ENCODE data around the gene TRIM46. TPM values are rescaled to one million over a fixed set of nuclear protein-coding genes. Genes with fewer than 3 reads are reported as not detected.

TRIM46 gene
- polyA plus RNA-seq, 4 donors = 2.7 to 6.4 (median 4.9) TPM

DNA sequence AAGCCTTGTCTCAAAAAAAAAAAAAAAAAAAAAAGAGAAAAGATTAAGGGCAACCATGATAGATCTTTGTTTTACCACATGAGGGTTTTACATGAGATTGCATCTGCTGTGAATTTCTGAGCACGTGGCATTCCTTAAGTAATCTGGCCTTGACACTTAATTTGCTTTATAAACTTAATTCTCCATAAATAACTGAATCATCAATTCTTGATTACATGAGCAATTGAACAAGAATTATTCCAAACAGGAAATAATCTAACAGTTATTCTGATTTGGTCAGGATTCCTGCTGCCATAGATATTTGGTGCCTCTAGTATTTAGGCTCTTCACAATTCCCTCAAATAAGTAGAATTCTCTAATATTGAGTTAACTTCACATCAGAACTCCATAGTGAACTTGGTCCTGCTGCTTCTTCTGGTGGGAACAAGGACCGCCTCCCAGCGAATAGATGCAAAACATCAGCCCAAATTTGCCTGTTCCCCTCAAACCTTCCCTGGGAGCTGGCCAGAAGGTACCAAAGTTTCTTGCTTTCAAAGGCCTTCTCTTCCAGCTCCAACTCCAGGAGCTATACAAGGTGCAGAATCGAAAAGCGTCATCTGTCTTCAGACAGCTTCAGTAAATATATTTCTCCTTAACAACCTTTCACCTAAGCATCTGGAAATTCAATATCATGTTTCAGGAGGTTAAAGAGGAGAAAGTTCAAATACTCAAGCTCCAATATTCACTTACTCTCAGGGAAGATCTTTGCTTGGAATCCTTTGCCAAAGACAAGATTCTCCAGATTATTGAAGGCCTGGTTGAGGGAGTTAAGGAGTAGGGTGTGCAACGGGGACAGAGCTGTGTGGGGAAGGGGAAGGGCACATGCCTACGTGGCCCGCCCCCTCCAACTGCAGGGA, 1.6 kb upstream of the TRIM46 start:
- no peak for DNase-seq (ENCODE audit: low read depth in 4 of 4, low spot score in 2 of 4)

DNA sequence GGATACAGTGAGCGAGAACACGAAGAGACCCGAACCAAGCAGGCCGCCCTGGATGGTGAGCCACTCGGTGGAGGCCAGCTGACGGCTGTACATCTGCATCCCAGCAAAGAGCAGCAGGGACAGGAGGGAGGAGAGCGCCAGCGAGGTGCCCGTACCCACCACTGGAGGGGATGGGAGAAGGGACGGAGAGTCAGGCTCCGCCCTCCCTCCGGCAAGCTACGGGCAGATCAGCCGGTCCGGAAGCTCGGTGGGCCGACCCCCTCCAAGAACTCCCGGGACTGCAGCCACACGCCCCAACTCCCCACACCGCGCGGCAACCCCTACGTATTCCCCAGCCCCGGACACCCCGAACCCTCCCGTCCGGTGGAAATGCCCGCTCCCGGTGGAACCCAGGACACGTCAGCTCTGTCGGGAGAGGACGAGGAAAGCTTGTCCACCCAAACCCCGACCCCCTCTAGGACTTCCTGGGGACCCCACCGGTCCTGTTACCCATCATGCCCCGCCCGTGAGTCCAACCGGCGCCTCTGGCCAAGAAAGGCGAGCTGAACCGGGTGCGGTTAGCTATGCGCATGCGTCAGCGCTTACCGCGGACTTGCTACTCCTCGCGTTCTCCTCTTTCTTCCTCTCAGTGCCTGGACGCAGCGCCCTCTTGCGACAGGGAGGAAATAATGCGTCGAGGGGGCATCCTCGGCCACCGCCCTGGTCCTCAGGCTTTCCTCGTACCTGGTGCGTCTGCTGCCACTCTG, 744 bp upstream of the TRIM46 start, which contains the start of gene KRTCAP2:
TSS of gene KRTCAP2 (minus strand) at position 573 of the 746 bp plus-strand sequence. CDS start at position 493, 80 bp downstream.
- DNase-seq (ENCODE audit: low read depth in 4 of 4, low spot score in 2 of 4) = peak in 2 of 4 donors; percentile 89 to 93

DNA sequence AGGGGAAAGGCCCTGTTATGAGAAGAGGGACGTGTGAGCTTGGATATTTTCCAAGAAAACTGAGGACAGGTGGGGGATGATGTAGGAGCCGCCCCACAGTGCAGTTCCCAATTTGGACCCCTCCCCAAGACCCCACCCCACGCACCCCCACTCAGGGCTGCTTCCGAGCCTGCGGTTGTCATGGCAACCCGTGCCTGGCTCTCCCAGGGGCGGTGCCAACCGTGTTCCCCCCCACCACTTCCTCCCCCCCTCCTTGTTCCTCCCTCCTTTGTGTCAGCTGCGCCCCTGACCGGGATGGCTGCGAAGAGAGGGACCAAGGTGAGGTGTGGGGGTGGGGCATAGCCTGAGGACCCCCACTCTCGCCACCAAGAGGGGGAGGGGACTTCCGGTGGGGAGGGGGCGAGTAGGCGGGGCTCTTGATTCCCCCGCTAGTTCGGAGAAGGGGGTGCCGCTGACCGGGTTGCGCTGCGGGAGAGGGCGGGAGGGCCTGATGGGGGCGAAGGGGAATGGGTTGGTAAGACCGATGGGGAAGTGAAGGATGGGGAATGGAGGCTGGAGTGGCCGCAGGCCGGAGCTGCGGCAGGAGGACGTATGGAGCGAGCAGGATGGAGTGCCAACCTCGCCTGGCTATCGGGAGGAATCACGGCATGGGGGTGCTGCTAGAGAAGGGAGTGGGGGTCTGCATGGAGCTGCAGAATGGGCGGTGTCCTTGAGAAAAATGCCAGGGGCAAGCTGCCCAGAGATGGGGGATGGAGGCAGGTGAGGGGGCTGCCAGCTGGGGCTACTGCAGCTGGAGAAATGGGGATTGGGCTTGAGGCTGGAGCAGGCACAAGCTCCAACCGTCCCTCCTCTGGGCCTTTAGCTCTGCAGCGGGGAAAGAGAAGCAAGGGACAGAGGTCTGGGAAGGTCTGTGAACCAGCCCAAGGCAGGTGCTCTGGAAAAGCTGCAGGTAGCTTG, 953 bp downstream of the TRIM46 start:
- no peak for DNase-seq (ENCODE audit: low read depth in 4 of 4, low spot score in 2 of 4)

DNA sequence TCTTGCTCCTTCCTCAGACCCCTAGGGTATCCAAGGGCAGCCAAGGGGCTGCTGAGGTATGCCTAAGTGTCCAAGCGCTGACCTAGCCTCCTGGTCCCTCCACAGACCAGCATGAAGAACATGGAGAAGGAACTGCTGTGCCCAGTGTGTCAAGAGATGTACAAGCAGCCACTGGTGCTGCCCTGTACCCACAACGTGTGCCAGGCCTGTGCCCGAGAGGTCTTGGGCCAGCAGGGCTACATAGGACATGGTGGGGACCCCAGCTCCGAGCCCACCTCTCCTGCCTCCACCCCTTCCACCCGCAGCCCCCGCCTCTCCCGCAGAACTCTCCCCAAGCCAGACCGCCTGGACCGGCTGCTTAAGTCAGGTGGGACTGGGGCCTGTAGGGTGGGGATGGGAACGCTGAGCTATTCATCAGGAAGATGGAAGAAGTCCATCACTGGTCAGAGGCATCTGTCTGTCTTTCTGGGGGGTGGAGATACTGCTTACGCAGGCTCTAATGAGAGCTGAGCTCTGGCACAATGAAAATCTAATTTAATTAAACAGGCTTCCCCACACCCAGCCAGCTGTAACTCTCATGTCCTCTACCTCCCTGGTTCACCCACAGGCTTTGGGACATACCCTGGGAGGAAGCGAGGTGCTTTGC, 1.8 kb downstream of the TRIM46 start:
- no peak for DNase-seq (ENCODE audit: low read depth in 4 of 4, low spot score in 2 of 4)

DNA sequence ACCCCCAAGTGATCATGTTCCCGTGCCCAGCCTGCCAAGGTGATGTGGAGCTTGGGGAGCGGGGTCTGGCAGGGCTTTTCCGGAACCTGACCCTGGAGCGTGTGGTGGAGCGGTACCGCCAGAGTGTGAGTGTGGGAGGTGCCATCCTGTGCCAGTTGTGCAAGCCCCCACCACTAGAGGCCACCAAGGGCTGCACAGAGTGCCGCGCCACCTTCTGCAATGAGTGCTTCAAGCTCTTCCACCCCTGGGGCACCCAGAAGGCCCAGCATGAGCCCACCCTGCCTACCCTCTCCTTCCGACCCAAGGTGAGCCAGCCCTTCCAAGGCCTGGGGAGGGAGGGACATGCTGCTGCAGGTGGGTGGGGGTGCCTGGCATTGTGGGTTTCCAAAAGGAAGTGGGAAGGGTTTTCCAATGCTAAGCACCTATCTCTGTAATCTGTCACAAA, 2.3 kb downstream of the TRIM46 start:
- no peak for DNase-seq (ENCODE audit: low read depth in 4 of 4, low spot score in 2 of 4)

DNA sequence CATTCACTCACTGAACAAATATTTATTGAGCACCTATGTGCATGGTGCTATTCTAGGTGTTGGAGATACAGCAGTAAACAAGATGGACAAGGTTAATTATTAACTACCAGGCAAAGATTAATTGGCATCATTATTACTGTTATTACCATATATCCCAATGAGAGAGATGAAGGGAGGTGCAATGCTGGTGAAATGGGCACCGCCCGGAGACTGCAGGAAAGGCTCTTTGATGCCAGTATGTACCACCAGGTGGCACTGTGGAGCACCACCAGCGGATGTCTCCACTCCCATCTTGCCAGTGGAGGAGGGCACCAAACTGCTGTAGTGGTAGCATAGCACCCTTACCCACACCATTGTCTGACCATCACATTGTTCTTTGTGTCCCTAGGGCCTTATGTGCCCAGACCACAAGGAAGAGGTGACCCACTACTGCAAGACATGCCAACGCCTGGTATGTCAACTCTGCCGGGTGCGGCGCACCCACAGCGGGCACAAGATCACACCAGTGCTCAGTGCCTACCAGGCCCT, 3.0 kb downstream of the TRIM46 start:
- no peak for DNase-seq (ENCODE audit: low read depth in 4 of 4, low spot score in 2 of 4)

DNA sequence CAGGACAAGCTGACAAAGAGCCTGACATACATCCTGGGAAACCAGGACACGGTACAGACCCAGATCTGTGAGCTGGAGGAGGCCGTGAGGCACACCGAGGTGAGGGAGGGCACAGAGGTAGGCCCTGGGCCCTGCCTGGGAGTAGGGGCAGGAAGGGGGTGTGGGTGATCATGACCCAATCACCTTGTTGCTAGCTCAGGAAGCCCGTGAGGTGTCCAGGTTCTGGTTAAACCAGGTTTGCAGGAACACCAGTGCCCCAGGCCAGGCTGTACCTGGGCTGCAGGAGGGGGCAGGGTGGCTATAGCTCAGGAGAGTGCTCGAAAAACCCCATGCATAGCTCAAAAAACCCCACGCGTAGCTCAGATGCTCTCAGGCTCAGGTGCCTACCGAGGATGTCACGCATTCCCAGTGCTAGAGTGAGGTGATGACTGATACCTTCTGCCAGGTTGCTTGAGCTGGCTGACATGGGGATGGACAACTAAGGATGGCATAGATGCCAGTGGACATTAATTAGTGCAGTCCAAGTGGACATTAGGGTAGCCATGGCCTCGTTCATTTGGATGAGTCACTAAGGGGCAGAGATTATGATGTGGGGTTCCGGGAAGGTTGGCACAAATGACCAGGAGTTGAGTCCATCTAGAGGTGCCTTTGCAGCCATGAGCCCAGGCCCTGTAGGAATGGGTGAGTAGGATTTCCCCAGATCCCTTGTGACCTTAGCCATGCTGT, 3.7 kb downstream of the TRIM46 start:
- DNase-seq (ENCODE audit: low read depth in 4 of 4, low spot score in 2 of 4) = no peak

DNA sequence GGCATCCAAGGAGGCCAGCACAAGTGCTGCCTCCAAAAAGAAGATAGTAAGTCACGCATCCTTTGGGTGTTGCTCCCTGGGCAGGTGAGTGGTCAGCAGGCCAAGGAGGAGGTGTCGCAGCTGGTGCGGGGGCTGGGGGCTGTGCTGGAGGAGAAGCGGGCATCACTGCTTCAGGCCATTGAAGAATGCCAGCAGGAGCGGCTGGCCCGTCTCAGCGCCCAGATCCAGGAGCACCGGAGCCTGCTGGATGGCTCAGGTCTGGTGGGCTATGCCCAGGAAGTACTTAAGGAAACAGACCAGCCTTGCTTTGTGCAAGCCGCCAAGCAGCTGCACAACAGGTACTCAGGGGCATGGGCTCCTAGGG, 4.3 kb downstream of the TRIM46 start:
- DNase-seq (ENCODE audit: low read depth in 4 of 4, low spot score in 2 of 4) = no peak

DNA sequence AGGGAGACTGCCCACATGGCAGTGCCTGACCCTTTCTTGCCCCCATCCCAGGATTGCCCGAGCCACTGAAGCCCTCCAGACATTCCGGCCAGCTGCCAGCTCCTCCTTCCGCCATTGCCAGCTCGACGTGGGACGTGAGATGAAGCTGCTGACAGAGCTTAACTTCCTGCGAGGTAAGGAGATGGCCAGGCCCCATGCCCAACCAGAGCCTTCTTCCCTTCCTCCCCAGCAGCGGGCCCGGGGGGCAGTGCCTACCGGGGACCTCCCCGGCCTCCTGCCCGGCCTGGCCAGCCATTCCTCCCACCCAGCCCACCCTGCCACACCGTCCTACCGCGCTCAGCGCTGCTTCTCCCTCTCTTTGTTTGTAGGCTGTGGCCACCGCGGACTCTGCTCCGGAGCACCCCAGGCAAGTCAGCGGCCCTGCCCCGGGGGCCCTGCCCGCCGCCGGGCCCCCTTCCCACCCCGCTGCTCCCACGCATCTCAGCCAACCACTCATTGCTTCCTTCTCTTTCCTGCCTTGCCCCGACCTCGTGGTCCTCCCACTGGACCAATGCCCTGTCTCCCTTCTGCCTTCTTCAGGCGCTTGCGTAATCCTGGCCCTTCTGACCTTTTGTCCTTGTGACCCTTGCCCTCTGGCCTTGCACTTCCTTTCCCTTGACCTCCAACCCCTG, 4.9 kb downstream of the TRIM46 start:
- DNase-seq (ENCODE audit: low read depth in 4 of 4, low spot score in 2 of 4) = no peak

DNA sequence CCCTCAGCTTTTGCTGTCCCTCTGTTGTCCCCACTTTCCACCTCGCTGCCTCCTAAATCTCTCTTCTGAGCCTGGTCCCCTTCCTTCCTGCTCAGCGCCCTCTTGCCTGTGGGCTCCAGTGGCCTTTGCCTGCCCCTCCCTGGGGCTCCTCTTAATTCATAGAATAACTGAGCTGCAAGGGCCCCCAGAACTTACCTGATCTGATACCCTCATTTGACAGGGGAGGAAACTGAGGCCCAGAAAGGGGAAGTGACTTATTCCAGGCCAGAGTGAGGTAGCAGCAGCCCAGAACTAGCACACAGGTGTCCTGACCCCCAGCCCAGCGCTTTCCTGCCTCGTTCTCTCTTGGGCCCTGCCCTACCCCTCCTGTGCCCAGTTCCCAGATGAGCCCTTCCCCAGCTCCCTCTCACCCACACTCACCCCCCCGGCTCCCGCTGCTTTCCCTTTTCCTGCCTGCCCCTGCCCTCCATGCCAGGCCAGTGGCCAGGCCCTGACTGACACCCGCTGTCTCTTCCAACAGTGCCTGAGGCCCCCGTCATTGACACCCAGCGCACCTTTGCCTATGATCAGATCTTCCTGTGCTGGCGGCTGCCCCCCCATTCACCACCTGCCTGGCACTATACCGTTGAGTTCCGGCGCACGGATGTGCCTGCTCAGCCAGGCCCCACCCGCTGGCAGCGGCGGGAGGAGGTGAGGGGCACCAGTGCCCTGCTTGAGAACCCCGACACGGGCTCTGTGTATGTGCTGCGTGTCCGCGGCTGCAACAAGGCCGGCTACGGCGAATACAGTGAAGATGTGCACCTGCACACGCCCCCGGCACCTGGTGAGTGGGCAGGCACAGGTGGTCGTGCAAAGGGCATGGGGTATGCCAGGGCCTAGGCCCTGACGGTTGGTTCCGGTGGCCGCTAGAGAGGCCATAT, 5.7 kb downstream of the TRIM46 start:
- no peak for DNase-seq (ENCODE audit: low read depth in 4 of 4, low spot score in 2 of 4)

DNA sequence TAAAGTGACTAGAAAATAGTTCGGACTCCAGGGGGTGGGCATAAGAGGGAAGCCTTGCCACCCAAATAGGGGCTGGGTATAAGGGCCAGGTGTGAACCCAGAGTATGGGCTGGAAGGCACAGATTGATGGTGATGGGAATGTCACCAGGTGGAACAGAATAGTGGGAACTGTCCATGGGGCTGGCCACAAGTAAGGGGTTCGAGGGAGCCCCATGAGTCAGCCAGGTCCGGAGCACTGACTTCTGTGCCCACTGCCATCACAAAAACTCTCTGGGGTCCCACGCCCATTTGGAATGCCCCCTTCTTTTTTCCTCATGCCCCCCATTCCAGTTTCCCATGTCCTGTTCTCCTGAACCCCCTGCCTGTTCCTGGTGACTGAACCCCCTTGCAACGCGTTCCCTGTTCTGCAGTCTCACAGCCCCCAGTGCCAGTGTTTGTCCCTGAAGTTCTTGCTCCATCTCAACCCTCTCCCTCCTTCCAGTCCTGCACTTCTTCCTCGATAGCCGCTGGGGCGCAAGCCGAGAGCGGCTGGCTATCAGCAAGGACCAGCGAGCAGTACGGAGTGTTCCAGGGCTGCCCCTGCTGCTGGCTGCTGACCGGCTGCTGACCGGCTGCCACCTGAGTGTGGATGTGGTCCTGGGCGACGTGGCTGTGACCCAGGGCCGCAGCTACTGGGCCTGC, 7.9 kb downstream of the TRIM46 start:
- DNase-seq (ENCODE audit: low read depth in 4 of 4, low spot score in 2 of 4) = no peak

DNA sequence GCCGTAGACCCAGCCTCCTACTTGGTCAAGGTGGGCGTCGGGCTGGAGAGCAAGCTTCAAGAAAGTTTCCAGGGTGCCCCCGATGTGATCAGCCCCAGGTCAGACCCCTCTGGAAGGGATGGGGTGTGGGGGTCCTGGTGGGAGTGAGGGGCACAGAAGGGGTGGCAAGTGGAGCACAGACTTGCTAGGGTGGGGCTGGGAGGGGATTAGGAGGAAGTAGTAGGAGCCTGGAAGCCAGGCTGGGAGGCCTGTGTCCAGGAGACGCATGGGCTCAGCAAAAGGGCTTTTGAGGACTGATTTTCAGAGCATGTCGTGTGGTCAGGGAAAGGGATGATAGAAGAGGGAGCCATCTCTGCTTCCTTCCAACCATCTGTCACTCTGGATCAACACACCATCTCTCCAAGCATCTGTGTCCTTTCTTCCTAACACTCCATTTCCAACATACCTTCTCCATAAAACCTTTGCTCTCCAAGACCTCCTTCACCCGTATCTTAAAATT, 8.5 kb downstream of the TRIM46 start:
- DNase-seq (ENCODE audit: low read depth in 4 of 4, low spot score in 2 of 4) = no peak

DNA sequence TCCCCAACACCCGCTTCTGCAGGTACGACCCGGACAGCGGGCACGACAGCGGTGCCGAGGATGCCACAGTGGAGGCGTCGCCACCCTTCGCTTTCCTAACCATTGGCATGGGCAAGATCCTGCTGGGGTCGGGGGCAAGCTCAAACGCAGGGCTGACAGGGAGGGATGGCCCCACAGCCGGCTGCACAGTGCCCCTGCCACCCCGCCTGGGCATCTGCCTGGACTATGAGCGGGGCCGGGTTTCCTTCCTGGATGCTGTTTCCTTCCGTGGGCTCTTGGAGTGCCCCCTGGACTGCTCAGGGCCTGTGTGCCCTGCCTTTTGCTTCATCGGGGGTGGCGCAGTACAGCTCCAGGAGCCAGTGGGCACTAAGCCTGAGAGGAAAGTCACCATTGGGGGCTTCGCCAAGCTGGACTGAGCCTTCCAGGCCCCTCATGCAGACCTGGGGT, 10.1 kb downstream of the TRIM46 start:
- DNase-seq (ENCODE audit: low read depth in 4 of 4, low spot score in 2 of 4) = no peak

DNA sequence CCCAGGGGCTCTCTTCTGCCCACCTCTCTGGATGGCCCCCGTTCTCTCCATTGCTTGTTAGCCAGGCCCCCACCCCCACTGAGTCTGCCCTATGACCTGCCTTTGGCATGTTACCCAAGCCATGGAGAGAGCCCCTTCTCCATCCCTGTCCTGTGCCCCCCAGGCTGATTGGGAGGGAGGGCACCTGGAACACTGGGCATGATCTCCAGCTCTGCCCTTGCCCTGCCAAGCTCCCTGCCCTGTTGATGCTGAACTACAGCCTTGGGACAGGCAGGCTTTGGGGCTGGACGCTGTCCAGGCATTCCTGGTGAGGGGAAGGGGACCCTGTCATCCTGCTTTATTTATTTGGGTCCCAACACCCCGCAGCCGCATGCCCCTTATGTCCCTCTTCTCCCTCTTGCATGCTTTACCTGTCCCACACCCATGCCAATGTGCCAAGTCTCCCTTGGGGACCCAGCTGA, 10.7 kb downstream of the TRIM46 start:
- DNase-seq (ENCODE audit: low read depth in 4 of 4, low spot score in 2 of 4) = no peak

DNA sequence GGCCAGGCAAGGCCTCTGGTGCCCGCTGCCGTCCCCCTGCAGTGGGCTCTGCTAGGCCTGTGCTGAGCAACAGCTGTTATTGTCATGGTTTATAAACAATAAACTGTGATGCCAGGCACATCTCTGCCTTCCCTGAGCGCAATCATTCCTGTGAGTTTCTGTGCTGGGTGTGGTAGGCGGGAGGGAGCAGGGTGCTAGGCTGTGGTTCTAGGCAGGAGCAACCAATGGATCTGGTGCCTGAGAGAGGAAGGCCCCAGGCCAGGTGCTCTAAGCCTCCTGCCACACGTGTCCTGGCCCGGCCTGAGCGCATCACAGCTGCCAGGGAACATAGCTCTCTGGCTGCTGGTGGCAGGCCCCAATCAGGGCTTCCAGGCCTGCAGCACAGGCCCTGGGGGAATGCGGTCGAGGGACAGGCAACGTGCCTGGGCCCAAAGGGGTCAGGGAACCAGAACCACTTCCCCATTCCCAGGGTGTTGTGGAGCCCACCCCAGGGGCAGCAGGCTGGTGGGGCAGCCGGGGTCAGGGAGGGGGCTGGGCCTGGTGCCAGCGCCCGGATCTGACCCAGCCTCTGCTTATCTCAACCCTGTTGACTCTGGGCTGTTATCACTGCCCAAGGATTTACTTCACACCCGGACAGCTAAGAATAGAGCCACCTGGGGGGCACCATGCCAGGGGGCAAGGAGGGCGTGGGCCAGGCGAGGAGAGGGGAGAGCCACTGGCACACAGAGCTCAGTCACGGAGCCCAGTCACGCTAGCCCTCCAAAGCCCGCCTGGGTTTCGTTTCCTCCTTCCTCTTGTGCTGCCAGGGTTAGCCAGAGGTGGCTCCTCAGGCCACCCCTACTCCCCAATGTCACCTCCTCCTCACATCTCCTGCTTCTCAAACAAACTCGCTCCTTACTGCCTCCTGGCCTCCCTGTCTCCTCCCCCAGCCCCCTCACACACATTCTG, 11.5 kb downstream of the TRIM46 start:
- DNase-seq (ENCODE audit: low read depth in 4 of 4, low spot score in 2 of 4) = no peak

DNA sequence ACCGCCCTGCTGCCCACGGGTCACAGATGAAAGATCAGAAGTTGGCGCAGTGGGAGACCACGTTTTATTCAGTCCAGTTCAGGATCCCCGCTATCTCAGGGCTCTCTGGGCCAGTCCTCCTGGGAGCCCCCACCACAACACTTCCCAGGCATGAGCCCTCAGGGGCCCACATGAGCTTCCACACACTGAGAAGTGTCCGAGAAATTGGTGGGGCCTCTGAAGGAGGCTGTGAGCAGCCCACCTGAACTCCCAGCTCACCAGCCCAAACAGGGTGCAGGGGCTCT, 12.1 kb downstream of the TRIM46 start:
- DNase-seq (ENCODE audit: low read depth in 4 of 4, low spot score in 2 of 4) = no peak
